ENCODE data around the gene BMPR1A. TPM values are rescaled to one million over a fixed set of nuclear protein-coding genes. Genes with fewer than 3 reads are reported as not detected.

Gene BMPR1A
- polyA plus RNA-seq, 1 donor (not counting 4 experiments of a cell fraction or from before 2014, with no cell fraction given) = 22.2 TPM

DNA sequence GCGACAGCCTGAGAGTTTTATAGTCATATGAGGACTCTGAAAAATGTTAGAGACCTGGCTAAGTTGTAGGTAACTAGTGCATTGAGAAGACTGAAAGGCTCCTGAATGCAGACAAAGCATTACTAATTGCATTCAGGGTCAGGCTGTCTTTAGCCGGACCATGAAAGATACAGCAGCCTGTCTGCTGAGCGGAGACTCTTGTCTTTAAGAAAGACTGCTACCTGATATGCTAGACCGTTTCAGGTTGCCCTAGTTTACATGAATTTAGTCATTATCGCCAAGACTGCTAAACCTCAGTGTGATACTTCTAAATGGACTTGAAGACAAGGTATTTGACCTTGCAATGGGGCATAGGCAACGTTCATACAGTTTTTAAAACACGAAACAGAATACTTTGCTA is 81.2 kb downstream of the BMPR1A start:
- dilution Hi-C loops (cut with MboI; ENCODE audit: extremely low pct_ligation_motif_present, low sequenced_read_pairs) = no loop called here

DNA sequence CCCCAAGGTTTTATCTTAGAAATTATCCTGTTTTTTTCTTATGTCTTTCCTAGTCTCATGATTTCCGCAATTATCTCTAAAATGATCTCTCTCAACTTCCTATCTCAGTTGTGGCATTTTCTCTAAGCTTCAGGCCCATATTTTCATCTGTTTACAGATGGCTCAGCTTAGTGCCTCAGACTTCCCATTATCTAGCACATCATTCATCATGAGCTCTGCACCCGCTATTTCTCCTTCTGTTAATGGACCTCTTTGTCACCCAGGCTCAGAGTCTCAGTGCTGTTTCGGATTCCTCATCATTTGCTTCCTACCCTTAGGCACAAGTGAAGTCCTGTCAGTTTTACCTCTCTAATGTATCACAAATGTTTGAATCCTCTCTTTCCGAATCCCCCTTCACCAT is 84.1 kb downstream of the BMPR1A start:
- Histone ChIP-seq H3K4me3 (ENCODE audit: control insufficient read depth in 2 of 3, extremely low read depth in 1 of 3, insufficient read depth in 2 of 3, low read depth in 1 of 3, low read length in 3 of 3) (no peak overlapping the region), H3K27ac (ENCODE audit: control insufficient read depth, insufficient read depth, low read length) (no peak overlapping the region), H3K79me2 (ENCODE audit: control insufficient read depth, insufficient read depth, low read length) (peaks cover 8% of the 10 kb centered on the region), H2AFZ (ENCODE audit: control insufficient read depth, low read length) (no peak overlapping the region), H3K9ac (ENCODE audit: control insufficient read depth, extremely low read depth, insufficient read depth, low read length) (no peak overlapping the region), H3K9me3 (ENCODE audit: control insufficient read depth, low read depth, low read length) (no peaks in the 10 kb centered on the region), H3K4me2 (ENCODE audit: control insufficient read depth, extremely low read depth, insufficient read depth, low read depth, low read length) (no peak overlapping the region), H3K9me1 (ENCODE audit: control insufficient read depth, extremely low read depth, insufficient read depth, low read length) (no peaks in the 10 kb centered on the region), H4K20me1 (ENCODE audit: control insufficient read depth, extremely low read depth, insufficient read depth, low read length) (no peaks in the 10 kb centered on the region), H3K27me3 (ENCODE audit: control insufficient read depth, extremely low read depth, insufficient read depth, low read length) (no peaks in the 10 kb centered on the region), H3K4me1 (ENCODE audit: control insufficient read depth, extremely low read depth, insufficient read depth, low read length) (no peaks in the 10 kb centered on the region), H3K36me3 (ENCODE audit: control insufficient read depth in 2 of 2, extremely low read depth in 1 of 2, insufficient read depth in 2 of 2, low read length in 2 of 2) (peaks cover 1 to 4% of the 10 kb centered on the region in 2 experiments)
- dilution Hi-C loops (cut with MboI; ENCODE audit: extremely low pct_ligation_motif_present, low sequenced_read_pairs) = no loop called here
- FAIRE-seq (no peak), DNase-seq (ENCODE audit: low read depth, low spot score) (no peak)
- TF ChIP-seq, protein P1, sequence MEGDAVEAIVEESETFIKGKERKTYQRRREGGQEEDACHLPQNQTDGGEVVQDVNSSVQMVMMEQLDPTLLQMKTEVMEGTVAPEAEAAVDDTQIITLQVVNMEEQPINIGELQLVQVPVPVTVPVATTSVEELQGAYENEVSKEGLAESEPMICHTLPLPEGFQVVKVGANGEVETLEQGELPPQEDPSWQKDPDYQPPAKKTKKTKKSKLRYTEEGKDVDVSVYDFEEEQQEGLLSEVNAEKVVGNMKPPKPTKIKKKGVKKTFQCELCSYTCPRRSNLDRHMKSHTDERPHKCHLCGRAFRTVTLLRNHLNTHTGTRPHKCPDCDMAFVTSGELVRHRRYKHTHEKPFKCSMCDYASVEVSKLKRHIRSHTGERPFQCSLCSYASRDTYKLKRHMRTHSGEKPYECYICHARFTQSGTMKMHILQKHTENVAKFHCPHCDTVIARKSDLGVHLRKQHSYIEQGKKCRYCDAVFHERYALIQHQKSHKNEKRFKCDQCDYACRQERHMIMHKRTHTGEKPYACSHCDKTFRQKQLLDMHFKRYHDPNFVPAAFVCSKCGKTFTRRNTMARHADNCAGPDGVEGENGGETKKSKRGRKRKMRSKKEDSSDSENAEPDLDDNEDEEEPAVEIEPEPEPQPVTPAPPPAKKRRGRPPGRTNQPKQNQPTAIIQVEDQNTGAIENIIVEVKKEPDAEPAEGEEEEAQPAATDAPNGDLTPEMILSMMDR (optimal IDR thresholded peaks at IDR 0.05 in 1 of 3, IDR thresholded peaks at IDR 0.05 in 1 of 3, conservative IDR thresholded peaks at IDR 0.05 in 1 of 3; ENCODE audit: extremely low read depth in 1 of 3, insufficient read depth in 2 of 3, low read length in 3 of 3) = no peak
- TF ChIP-seq EZH2 (IDR thresholded peaks at IDR 0.05; ENCODE audit: low read length) = no peak

More for the DNA sequence above, 81.2 kb downstream of the BMPR1A start:
- no peak overlapping the region for H3K4me2 ChIP-seq (ENCODE audit: control insufficient read depth, extremely low read depth, insufficient read depth, low read depth, low read length)
- H3K27me3 ChIP-seq (ENCODE audit: control insufficient read depth, extremely low read depth, insufficient read depth, low read length) = no peaks in the 10 kb centered on the region
- no peaks in the 10 kb centered on the region for H4K20me1 ChIP-seq (ENCODE audit: control insufficient read depth, extremely low read depth, insufficient read depth, low read length)
- no peaks in the 10 kb centered on the region for H3K9me3 ChIP-seq (ENCODE audit: control insufficient read depth, low read depth, low read length)
- H3K27ac ChIP-seq (ENCODE audit: control insufficient read depth, insufficient read depth, low read length) = no peak overlapping the region
- peaks cover 8% of the 10 kb centered on the region for H3K79me2 ChIP-seq (ENCODE audit: control insufficient read depth, insufficient read depth, low read length)
- no peak overlapping the region for H2AFZ ChIP-seq (ENCODE audit: control insufficient read depth, low read length)
- no peak overlapping the region for H3K9ac ChIP-seq (ENCODE audit: control insufficient read depth, extremely low read depth, insufficient read depth, low read length)
- FAIRE-seq = no peak
- no peak overlapping the region for H3K4me3 ChIP-seq (ENCODE audit: control insufficient read depth in 2 of 3, extremely low read depth in 1 of 3, insufficient read depth in 2 of 3, low read depth in 1 of 3, low read length in 3 of 3)
- TF ChIP-seq, protein P1 (optimal IDR thresholded peaks at IDR 0.05 in 1 of 3, IDR thresholded peaks at IDR 0.05 in 1 of 3, conservative IDR thresholded peaks at IDR 0.05 in 1 of 3; ENCODE audit: extremely low read depth in 1 of 3, insufficient read depth in 2 of 3, low read length in 3 of 3) = no peak
- TF ChIP-seq EZH2 (IDR thresholded peaks at IDR 0.05; ENCODE audit: low read length) = no peak
- no peaks in the 10 kb centered on the region for H3K9me1 ChIP-seq (ENCODE audit: control insufficient read depth, extremely low read depth, insufficient read depth, low read length)
- H3K4me1 ChIP-seq (ENCODE audit: control insufficient read depth, extremely low read depth, insufficient read depth, low read length) = no peaks in the 10 kb centered on the region
- no peak for DNase-seq (ENCODE audit: low read depth, low spot score)
- peaks cover 0 to 4% of the 10 kb centered on the region in 2 experiments for H3K36me3 ChIP-seq (ENCODE audit: control insufficient read depth in 2 of 2, extremely low read depth in 1 of 2, insufficient read depth in 2 of 2, low read length in 2 of 2)
